ENCODE data around the gene LILRB3.

- TF ChIP-seq CTCF (conservative IDR thresholded peaks at IDR 0.05 in 1 of 2, IDR thresholded peaks at IDR 0.05 in 1 of 2; ENCODE audit: low read depth in 1 of 2, low read length in 2 of 2): no peak
- TF ChIP-seq EZH2 (IDR thresholded peaks at IDR 0.05; ENCODE audit: low read length, missing control alignments): no peak
Measured at GRCh38 chr19:54252845-54253244, 30.0 kb upstream of the LILRB3 start.
